Fibroblast of upper back skin (primary cell): ENCODE measurements around the gene GPATCH8.
"Not testable (repeated sequence)": the region's sequence is repeated elsewhere in the genome, so short reads cannot be mapped to it uniquely, and the experiment has no call there.

ENCODE experiments used
- DNase-seq: peaks from one replicate; pipeline ENCODE4 v3.0.0-alpha.2; 2013

The GPATCH8 gene

DNA sequence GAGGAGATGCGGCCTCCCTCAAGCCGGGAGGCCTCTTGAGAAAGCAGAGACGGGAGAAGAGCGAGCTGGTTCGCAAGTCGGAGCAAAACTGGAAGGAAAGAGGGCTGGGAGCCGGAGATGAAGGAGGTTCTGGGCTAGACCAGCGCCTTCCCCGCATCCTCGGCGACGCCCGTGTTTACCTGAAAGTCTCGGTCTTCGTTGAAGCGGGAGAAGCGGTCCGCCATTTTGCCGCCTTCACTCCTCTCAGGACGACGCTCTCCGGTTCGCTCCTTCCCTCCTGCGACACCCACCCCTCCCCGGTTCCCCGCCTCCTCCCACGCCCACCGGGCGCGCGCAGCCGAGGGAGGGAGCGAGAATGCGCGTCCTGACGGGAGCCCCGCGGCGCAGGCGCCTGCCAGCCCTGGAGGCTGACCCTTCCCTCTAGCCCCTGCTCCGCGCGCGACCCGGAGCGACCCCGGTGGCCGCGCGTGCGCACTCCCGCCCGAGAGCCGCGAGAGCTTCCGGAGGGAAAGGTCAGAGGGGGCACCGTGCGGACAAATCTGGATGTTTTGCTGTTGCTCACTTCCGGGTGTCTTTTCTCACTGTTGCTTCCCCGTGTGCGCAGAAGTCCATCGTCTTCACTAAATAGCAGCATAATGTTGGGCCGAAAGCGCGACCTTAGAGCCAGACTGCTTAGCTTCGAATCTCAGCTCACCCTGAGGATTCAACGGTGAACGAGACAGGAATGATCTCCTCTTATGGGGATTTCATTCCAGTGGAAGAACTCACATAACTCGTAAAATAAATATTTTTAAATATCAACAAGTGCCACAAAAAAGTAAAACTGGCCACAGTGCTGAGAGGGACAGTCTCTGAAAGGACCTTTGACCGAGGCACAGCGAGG, at the start of gene GPATCH8:
Gene GPATCH8 (minus strand): TSS at position 260 of the 883 bp plus-strand sequence. CDS start 36 bp downstream, at position 224.
- DNase-seq: peak; percentile 94

DNA sequence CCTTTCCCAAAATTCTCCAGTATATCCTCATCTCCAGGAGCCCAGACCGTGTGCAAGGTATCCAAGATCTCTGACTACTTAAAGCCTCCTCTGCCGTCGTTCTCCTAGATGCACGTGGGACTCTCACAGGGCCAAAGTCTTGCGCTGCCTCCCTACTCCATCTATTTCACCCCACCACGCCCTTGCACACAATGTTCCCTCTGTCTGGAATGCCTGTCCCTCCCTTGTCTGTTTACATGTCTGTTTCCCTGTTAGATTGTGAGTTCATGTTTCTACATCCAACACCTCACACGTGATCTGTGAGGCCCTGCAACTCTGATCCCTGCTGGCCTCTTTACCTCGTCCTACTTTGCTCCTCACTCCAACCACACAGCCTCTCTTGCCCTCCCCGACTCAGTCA, 49.2 kb upstream of the GPATCH8 start:
- no peak for DNase-seq

DNA sequence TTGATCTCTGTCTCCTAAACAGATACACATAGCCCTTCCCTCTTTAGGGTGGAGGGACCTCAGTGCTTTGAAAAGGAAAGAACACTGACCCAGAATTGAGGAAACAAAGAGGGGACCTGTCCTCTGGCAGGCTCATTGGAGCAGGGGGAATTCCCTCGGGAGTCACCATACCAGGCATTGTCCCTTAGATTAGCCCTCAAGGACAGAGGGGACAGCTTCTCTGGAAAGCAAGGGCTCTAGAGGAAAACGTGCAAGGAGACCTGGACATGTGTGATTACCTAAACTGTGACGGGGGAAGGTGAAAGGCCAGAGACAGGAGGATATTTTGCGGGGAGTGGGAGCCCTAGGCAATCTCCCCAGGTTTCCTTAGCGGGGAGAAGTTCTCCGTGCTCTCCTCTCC, 46.5 kb upstream of the GPATCH8 start:
- DNase-seq: no peak

DNA sequence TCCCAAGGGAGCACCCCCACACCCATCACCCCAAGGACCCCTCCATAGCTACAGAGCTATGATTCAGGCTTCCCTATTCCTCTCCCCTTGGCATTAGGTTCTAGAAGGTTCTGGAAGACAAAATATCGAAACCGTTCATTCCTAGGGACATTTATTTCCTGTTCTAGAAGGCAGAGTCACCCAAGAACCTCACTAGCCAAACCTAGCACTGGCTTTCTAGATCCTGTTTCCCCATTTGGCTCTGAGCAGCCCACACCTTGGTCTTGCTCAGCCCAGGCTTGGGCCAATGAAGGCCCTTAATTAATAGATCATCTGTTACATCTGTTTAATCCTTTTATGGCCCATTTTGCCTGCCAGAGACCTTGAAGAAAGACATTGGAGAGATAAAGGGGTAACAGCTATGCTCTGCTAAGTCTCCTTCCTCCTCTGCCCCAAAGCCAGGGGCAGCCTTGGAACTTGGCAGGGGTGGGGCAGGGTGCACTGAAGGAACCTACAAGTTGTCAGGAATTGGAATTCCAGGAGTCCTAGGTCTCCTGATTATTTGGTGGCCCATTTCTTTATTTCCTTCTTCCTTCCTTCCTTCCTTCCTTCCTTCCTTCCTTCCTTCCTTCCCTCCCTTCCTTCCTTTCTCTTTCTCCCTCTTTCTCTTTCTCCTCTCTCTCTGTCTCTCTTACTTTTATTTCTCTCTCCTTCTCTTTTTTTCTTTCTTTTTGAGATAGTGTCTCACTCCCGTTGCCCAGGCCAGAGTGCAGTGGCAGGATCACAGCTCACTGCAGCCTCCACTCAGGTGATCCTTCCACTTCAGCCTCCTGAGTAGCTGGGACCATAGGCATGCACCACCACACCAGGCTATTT, 45.4 kb upstream of the GPATCH8 start:
- no peak for DNase-seq

DNA sequence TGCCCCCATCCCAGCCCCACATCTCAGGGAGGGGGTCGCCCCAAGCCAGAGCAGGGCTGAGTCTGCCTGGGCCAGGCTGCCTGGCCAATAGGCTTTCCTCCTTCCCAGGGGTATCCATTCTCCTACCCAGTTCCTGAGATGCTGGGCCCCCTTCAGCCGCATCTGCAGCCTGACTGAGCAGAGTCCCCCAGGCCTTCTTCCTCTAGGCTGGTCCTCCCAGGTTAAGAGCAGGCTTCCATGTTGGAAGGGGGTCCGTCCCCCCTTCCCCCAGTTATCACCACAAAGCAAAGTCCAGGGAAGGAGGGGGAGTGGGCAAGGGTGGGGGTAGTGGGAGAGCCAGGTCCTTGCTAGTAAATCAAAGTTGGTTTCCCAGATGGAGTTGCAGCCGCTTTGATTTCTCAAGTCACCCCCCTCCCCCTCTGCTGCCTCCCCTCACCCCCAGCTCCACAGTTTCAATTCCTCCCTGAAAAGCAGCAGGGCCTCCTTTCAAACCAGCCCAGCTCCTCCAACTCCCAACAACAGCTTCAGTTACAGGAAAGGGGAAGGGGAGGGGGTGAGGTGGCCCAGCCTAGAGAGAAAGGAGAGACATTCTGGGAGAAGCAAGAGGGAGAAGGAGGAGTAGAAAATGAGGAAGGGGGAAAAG, 44.5 kb upstream of the GPATCH8 start:
- peak; percentile 87 for DNase-seq

DNA sequence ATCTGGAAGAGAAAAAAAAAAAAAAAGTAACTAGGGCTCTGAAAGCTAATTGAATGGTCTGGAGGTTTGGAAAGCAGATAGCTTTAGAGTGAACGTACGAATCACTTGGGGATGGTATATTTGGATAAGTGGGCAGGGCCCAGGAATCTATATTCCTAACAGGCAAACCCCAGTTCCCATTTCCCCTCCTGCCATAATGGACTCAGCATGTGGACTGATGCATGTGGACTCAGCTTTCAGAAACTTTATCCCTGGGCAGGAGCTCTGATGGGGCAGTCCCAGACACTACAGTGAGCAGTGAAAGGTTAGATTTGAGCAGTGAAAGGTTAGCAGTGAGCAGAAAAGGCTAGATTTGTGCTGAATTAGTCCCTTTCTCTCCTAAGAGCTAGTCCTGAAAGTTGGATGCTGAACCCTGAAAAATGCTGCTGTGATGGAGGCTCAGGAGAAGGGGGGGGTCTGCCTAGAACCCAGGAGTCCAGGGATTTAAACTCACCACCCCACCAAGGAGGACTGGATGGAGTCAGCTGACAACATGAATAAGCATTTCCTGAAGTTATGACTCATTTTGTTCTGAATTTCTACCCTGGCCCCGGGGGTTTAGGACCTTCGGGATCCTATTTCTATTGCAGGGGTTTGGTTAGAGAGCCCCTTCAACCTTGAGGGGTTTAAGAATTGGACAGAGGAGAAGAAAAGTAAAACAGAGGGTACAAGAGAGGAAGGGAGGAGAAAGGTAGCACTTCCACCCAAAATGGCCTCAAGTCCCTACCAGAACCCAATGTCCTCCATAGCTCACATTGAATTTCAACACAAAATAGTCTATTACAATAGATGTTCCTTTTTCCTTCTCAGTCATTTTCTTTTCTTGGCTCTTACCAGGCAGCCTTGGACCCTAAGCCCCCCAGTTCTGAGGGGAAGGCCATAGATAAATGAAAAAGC, 43.7 kb upstream of the GPATCH8 start:
- peak; percentile 80 for DNase-seq

DNA sequence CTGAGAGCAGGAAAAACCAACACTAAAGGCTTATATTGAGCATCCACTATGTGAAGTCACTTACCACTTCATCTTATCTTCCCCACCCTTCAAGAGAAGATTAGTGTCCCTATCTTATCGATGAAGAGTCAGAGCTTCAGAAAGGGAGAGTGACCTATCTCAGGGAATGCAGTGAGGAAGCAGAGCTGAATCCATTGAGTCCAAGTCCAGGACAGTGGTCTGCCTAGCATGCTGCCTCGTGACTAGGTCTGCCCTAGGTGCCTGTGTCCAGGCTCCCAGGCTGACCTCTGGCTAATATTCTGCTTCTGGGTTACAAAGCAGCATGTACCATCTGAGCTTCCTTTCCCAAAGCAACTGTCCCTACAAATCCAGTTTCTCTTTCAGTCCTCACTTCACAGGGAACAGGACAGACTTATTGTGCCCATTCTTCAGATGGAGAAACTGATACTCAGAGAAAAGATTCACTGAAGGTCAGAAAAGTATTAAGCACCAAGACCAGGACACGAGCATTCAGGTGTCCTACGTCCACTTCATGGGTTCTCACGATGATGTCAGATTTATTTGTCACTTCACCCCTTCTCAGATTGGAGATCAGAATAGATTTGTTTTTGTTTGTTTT, 40.8 kb upstream of the GPATCH8 start:
- DNase-seq: no peak

DNA sequence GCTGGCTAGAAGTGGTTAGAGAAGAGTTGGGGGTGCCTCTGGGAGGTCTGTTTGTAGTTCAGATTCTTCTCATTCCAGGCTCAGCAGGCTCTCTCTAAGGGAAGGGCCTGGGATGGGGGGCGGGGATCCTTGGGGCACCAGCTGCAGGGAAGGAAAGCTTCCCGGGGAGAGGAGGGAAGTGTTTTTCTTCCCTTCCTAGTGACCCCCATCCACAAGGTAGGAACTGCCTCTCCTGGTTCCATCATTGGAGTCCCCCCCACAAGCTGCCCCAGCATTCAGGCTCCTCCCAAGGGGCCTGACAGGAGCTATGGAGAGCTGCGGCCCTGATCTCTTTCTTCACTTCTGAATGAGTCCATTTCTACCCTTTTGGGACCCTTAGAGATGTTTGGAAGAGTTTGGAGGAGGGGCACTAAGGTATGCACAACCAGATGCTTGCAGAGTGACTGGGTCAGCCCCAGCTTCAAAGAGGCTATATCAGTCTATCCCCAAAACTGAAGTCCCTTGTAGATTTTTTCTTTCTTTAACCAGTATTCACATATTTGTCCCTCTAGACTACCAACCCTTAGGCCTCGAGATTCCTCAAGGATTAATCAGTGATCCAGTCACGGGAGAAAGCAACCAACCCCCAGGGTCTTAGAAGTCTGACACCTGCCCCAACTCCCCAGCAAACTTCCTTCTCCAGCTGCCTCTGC, 40.2 kb upstream of the GPATCH8 start:
- peak; percentile 98 for DNase-seq

DNA sequence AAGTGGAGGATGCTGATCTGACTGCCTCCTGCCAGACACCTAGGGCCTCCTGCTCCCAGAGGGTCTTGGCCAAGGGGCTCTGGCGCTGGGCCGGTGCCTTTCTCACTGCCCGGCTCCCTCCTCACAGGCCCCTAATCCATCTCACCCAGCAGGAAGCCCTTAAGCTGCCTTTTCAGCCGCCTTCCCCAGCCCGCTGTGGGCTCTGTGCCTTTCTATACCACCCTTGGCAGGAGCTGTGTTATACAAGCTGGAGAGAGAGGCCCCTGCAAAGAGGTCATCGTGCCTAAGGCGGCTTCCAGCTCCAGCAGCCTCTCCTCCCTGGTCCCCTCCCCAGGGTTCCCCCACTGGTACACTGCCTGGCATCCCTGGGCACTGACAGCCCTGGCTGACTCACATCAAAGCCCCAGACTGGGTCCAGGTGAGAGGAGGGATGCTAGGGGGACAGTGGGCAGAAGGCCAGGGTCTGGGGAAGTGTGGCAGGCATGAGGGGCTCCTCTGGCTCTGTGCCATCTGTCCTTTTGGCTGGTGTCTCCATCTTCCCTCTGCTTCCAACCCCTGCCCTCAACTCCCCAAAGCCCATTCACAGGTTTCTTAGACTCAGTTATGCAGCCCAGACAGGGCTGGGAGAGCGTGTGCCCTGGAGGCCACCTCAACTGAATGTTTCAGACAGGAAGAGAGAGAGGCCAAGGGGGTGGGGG, 38.8 kb upstream of the GPATCH8 start:
- DNase-seq: peak; percentile 43

DNA sequence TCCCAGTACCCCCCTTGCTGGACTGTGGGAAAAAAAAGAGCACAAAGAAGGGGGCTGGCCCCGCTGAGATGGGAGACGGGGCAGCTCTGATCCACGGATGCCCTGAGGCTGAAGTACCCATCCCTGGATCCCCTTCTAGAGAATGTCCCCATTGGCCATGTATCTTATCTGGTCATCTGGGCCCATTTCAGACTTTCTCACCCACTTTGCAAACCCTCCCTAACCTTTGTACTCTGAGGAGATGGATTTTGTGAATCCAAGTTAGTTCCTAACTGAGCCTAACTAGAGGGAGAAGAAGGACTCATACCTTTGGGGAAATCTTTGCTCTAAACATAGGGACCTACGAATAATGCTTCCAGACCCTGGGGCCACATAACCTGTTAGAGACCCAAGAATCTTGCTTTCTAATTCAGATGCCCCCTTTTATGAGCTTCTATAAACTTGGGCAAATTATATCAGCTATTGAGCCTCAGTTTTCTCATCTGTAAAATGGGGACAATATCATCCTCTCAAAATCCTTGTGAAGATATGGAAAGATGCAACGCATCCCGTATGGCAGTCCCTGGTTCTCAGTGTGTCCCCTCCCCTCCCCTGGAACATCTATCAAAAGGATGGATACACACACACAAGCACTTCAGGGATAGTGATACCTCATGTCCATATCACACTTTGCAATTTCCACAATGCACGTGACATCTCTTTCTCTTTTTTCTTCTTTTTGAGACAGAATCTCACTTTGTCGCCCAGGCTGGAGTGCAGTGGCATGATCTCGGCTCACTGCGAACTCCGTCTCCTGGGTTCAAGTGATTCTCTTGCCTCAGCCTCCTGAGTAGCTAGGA, 37.3 kb upstream of the GPATCH8 start:
- DNase-seq: no peak

DNA sequence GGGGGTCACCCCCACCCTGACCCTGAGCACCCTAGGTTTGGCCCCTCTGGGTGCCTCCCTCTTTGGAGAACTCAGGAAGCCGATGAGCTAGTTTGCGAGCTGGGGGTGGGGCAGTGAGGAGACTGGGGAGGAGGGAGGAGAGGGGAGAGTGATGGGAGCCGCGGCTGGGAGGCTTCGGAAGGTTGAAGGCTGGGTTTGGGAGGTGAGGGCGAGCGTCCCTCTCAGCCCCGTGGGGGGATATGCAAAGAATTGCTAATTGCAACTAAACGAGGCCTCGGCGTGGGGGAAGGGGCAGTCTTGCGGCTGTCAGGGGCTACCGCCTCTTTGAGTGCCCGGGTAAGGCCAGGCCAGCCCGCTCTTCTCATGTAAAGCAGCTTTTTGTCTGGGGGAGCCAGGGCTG, 36.5 kb upstream of the GPATCH8 start:
- DNase-seq: no peak

DNA sequence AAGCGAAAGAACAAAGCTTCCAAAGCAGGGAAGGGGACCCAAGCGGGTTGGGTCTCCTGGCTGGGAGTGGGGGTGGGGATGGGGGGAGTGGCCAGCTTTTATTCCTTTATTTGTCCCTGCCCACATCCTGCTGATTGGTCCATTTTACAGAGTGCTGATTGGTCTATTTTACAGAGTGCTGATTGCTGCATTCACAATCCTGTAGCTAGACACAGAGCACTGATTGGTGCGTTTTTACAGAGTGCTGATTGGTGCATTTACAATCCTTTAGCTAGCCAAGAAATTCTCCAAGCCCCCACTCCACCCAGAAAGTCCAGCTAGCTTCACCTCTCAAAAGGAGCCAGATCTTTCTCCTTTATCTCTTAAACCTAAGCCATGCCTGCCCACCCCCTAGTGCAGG, 34.7 kb upstream of the GPATCH8 start:
- not testable (repeated sequence) for DNase-seq

DNA sequence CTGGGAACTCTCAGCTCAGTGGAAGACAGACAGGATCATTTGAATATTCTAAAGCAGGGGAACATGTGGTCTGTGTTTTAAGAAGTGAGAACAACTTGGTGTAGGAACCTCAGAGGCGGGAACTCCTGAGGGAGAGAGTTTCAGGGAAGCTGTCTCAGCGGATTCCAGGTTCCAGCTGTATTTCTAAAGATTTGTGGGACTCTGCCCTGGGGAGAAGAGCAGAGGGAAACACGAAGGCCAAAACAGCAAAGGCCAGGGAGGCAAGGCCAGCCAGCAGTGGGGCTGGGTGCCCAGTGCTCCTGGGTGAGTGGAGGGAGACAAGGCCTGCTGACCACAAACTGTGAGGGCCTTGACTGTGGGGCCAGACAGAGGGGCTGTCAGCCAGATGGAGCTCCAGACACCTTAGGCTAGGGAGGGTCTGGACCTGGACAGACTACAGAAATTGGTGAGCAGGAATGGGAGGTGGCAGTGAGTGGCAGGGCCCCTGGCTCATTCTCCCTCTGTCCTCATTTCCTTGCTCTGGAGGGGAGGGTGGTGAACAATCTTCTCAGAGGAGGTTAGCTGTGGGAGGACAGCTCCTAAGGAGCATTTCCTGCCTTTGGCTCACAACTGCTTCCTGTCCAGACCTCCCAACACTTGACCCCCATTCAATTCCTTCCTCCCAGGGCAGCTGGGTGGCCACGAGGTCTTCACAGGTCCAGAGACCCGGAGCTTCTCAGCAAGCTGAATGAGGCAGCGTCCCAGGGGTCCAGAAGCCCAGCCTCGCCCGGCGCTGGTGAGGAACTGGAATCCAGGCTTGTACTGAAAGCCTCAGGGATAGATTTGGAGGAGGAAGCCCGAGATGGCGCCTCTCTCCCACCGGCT, 33.1 kb upstream of the GPATCH8 start:
- peak; percentile 65 for DNase-seq

DNA sequence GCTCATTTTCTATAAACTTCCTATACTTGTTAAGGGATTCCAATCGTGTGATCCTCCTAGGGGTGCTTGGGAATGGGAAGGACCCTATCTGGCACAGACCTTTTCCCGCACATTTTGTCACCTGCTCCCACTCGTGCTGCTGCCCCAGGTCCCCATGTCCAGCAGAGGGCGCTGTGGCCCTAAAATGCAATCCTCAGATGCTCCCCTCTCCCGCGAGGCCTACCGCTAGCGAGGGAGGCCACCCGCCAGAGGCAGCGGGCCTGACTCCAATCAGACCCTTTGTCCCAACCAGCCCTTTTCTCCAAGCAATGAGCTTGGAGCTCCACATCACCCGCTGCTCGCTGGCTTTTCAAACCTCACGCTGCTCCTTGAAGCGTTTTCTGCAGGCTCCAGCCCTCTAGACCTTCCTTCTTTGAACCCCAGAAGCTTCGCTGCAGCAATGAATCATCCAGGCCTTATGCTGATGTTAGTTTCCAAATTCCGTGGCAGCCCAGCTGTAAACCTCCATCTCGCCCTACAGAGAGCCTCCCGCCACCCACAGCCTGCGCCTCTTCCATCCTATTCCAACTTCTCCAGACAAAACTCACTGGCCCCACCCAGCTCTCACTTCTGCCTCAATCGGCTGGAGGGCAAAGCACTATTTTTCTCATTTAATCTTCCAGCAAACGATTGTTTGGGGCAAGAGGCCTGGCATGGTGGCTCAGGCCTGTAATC, 30.5 kb upstream of the GPATCH8 start:
- peak; percentile 93 for DNase-seq

DNA sequence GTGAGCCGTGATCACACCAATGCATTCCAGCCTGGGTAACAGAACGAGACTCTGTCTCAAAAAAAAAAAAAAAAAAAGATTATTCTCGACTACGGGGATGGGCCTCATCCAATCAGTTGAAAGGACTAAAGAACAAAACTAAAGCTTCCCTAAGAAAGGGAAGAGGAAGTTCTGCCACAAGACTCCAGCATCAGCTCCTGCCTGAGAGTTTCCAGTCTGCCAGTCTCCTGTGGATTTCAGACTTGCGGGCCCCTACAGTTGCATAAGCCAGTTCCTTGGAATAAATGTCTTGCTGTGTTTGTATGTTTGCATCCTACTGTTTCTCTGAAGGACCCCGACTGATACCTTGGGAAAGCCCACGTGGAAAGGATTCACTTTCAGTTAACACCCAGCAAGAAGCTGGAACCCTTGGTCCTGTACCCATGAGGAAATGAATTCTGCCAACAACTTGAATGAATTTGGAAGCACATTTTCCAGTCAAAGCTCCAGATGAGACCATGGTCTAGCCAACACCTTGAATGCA, 27.8 kb upstream of the GPATCH8 start:
- DNase-seq: no peak

DNA sequence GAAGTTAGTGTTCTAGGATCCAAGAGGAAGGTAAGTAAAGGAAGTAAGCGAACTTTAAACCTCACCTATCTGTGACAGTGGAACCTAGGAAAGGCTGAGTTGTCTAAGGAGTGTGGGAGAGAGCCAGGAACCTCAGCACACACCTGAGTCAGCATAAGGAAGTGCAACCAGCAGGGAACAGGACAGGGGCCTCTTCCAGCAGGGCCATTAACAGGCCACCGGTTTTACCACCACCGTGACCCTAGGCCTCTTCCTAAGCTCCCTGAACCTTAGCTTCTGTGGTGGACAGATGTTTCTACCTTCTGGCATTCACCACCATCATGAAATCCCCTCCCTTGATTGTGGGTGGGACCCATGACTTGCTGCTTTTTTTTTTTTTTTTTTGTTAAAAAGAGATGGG, 26.7 kb upstream of the GPATCH8 start:
- no peak for DNase-seq

DNA sequence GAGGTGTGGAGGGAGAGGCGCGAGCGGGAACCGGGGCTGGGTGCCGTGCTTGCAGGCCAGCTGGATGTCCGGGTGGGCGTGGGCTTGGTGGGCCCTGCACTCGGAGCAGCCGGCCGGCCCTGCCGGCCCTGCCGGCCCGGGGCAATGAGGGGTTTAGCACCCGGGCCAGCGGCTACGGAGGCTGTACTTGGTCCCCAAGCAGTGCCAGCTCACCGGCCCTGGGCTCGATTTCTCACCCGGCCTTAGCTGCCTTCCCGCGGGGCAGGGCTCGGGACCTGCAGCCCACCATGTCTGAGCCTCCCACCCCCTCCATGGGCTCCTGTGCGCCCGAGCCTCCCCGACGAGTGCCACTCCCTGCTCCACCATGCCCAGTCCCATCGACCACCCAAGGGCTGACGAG, 24.7 kb upstream of the GPATCH8 start:
- no peak for DNase-seq

DNA sequence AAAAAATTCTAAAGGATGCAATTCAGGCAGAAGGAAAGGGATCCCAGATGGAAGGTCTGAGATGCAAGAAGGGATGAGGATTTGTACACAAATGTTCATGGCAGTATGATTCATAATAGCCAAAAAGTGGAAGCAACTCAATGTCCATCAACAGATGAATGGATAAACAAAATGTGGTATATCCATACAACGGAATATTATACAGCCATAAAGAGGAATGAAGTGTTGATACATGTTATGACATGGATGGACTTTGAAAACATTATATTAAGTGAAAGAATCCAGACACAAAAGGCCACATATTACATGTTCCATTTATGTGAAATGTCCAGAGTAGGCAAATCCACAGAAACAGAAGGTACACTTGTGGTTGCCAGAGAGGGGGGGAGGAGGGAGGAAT, 23.9 kb upstream of the GPATCH8 start:
- DNase-seq: no peak
